ENCODE data around the gene HECA.

Gene HECA

DNA sequence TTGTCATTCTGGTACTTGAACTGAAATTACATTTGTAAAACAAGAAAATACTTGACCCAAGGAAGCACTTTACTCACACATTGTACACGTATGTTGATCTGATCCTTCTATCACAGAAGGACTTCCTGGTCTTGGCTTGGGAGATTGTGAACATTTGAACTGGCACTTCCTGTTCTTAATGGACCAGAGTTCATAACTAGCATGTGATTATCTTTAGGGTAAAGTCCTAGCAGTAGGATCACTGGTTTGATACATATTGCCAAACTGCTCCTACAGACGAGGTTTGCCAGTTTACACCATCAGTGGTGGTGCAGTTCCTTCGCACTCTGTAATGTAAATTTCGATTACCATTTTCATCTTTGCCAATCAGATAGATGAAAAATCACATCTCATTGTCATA lies 12.7 kb downstream of the HECA start:
- no peaks in the 10 kb centered on the region for H3K4me1 ChIP-seq (ENCODE audit: insufficient read depth, insufficient read length)
- no peaks in the 10 kb centered on the region for H3K36me3 ChIP-seq (ENCODE audit: insufficient read depth, insufficient read length, low read length)
- TF ChIP-seq YY1 (IDR thresholded peaks at IDR 0.05; ENCODE audit: insufficient read depth, insufficient read length) (no peak), ZNF274 (IDR thresholded peaks at IDR 0.05; ENCODE audit: low read depth, low read length) (no peak), SUZ12 (IDR thresholded peaks at IDR 0.05; ENCODE audit: extremely low read depth, insufficient read depth, insufficient read length) (no peak)
- H3K9me3 ChIP-seq (ENCODE audit: insufficient read depth, low read length), result no peaks in the 10 kb centered on the region
- no peak overlapping the region for H3K4me3 ChIP-seq (ENCODE audit: insufficient read length, low read depth)
- no peak for DNase-seq (ENCODE audit: low read depth, low spot score)
- H3K27me3 ChIP-seq (ENCODE audit: insufficient read depth, insufficient read length), result no peaks in the 10 kb centered on the region
- H3K9ac ChIP-seq (ENCODE audit: insufficient read length, low read depth), result no peak overlapping the region

- TF ChIP-seq YY1 (IDR thresholded peaks at IDR 0.05; ENCODE audit: insufficient read depth, insufficient read length) (no peak), ZNF274 (IDR thresholded peaks at IDR 0.05; ENCODE audit: low read depth, low read length) (no peak), SUZ12 (IDR thresholded peaks at IDR 0.05; ENCODE audit: extremely low read depth, insufficient read depth, insufficient read length) (no peak)
- no peak for DNase-seq (ENCODE audit: low read depth, low spot score)
- Histone ChIP-seq H3K4me1 (ENCODE audit: insufficient read depth, insufficient read length) (no peaks in the 10 kb centered on the region), H3K27me3 (ENCODE audit: insufficient read depth, insufficient read length) (no peaks in the 10 kb centered on the region), H3K9ac (ENCODE audit: insufficient read length, low read depth) (no peak overlapping the region), H3K9me3 (ENCODE audit: insufficient read depth, low read length) (no peaks in the 10 kb centered on the region), H3K36me3 (ENCODE audit: insufficient read depth, insufficient read length, low read length) (no peaks in the 10 kb centered on the region), H3K4me3 (ENCODE audit: insufficient read length, low read depth) (no peak overlapping the region)
These were observed 13.8 kb downstream of the HECA start for GRCh38 chr6:139148557-139149235.

GRCh38 chr6:139149383-139149782 lies 14.5 kb downstream of the HECA start:
- no peak for TF ChIP-seq ZNF274 (IDR thresholded peaks at IDR 0.05; ENCODE audit: low read depth, low read length)
- TF ChIP-seq SUZ12 (IDR thresholded peaks at IDR 0.05; ENCODE audit: extremely low read depth, insufficient read depth, insufficient read length), result no peak
- no peak for TF ChIP-seq YY1 (IDR thresholded peaks at IDR 0.05; ENCODE audit: insufficient read depth, insufficient read length)
- no peaks in the 10 kb centered on the region for H3K36me3 ChIP-seq (ENCODE audit: insufficient read depth, insufficient read length, low read length)
- no peaks in the 10 kb centered on the region for H3K4me1 ChIP-seq (ENCODE audit: insufficient read depth, insufficient read length)
- H3K27me3 ChIP-seq (ENCODE audit: insufficient read depth, insufficient read length), result no peaks in the 10 kb centered on the region
- no peak overlapping the region for H3K9ac ChIP-seq (ENCODE audit: insufficient read length, low read depth)
- no peak for DNase-seq (ENCODE audit: low read depth, low spot score)
- H3K9me3 ChIP-seq (ENCODE audit: insufficient read depth, low read length), result no peaks in the 10 kb centered on the region
- H3K4me3 ChIP-seq (ENCODE audit: insufficient read length, low read depth), result no peak overlapping the region

DNA sequence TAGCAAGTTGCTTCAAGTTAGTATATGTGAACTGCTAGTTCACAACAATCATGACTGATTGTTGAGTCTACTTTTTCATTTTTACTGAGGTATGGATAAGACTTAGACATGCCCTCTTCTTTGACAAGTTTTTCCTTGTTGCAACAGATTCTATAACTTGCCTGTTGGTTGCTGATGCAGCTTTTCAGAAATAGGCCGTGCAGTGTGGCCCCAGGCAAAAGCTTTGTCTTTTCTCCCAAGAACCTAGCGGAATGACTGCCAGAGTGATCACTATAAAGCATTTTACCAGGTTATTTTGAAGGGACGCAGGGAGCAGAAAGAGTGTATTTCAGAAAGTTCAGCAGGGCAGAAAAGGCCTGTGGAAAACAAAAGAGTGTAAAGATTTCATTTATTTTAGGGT lies 16.0 kb downstream of the HECA start:
- H3K4me1 ChIP-seq (ENCODE audit: insufficient read depth, insufficient read length), result no peaks in the 10 kb centered on the region
- H3K27me3 ChIP-seq (ENCODE audit: insufficient read depth, insufficient read length), result no peaks in the 10 kb centered on the region
- TF ChIP-seq SUZ12 (IDR thresholded peaks at IDR 0.05; ENCODE audit: extremely low read depth, insufficient read depth, insufficient read length) (no peak), YY1 (IDR thresholded peaks at IDR 0.05; ENCODE audit: insufficient read depth, insufficient read length) (no peak), ZNF274 (IDR thresholded peaks at IDR 0.05; ENCODE audit: low read depth, low read length) (no peak)
- no peaks in the 10 kb centered on the region for H3K36me3 ChIP-seq (ENCODE audit: insufficient read depth, insufficient read length, low read length)
- DNase-seq (ENCODE audit: low read depth, low spot score), result no peak
- H3K4me3 ChIP-seq (ENCODE audit: insufficient read length, low read depth), result no peak overlapping the region
- no peaks in the 10 kb centered on the region for H3K9me3 ChIP-seq (ENCODE audit: insufficient read depth, low read length)
- H3K9ac ChIP-seq (ENCODE audit: insufficient read length, low read depth), result no peak overlapping the region

DNA sequence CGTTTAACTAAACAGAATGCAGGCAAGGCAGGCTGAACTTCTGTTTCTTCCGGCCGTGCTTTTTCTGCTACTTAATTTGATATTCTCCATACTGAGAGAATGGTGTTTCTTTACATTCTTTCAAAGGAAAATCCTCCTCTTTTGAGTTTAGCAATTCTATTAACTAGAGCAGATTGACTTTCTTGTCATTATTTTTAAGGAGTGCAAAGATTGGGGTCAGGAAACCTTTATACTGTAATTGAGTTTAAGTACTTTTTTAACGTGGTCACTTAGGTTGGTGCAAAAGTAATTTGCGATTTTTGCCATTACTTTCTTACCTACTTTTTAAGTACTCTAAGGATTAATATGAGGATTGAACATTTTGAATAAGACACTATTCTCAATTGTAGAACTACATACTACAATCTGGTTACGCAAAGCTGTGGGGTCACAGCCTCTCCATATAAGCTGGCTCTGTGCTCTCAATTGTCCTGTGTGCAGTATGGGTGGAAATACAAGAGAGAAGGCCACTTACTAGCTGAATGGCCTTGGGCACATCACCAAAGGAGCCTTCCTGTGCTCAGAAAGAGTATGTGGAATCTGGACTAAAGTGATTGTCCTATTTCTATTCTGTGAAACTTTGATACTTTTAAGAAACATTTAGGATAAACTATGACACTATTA lies 16.7 kb downstream of the HECA start:
- Histone ChIP-seq H3K9me3 (ENCODE audit: insufficient read depth, low read length) (no peaks in the 10 kb centered on the region), H3K4me3 (ENCODE audit: insufficient read length, low read depth) (no peak overlapping the region), H3K27me3 (ENCODE audit: insufficient read depth, insufficient read length) (no peaks in the 10 kb centered on the region), H3K9ac (ENCODE audit: insufficient read length, low read depth) (no peak overlapping the region), H3K36me3 (ENCODE audit: insufficient read depth, insufficient read length, low read length) (no peaks in the 10 kb centered on the region), H3K4me1 (ENCODE audit: insufficient read depth, insufficient read length) (no peaks in the 10 kb centered on the region)
- TF ChIP-seq YY1 (IDR thresholded peaks at IDR 0.05; ENCODE audit: insufficient read depth, insufficient read length) (no peak), SUZ12 (IDR thresholded peaks at IDR 0.05; ENCODE audit: extremely low read depth, insufficient read depth, insufficient read length) (no peak), ZNF274 (IDR thresholded peaks at IDR 0.05; ENCODE audit: low read depth, low read length) (no peak)
- DNase-seq (ENCODE audit: low read depth, low spot score), result no peak

- TF ChIP-seq ZNF274 (IDR thresholded peaks at IDR 0.05; ENCODE audit: low read depth, low read length) (no peak), YY1 (IDR thresholded peaks at IDR 0.05; ENCODE audit: insufficient read depth, insufficient read length) (no peak), SUZ12 (IDR thresholded peaks at IDR 0.05; ENCODE audit: extremely low read depth, insufficient read depth, insufficient read length) (no peak)
- DNase-seq (ENCODE audit: low read depth, low spot score), result no peak
- Histone ChIP-seq H3K4me1 (ENCODE audit: insufficient read depth, insufficient read length) (no peaks in the 10 kb centered on the region), H3K9ac (ENCODE audit: insufficient read length, low read depth) (no peak overlapping the region), H3K9me3 (ENCODE audit: insufficient read depth, low read length) (no peaks in the 10 kb centered on the region), H3K4me3 (ENCODE audit: insufficient read length, low read depth) (no peak overlapping the region), H3K27me3 (ENCODE audit: insufficient read depth, insufficient read length) (no peaks in the 10 kb centered on the region), H3K36me3 (ENCODE audit: insufficient read depth, insufficient read length, low read length) (no peaks in the 10 kb centered on the region)
These were observed 17.4 kb downstream of the HECA start for GRCh38 chr6:139152088-139152891.

DNA sequence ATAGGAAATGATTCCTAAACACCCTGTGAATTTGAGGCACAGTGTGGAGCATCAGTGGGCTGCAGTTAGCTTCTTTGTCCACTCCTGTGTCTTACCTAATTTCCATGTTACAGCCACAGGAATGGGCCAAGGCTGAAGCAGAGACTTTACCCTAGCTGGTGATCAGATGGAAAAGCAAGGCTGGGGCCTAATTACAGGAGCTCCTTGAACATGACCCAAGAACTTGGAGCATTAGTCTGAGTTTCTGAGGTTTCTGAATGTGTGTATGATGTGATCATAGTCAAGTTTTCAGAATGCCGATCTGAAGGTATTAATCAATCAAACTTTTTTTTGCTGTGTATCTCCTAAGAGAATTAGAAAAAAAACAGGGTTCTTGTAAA lies 18.0 kb downstream of the HECA start:
- no peak for TF ChIP-seq SUZ12 (IDR thresholded peaks at IDR 0.05; ENCODE audit: extremely low read depth, insufficient read depth, insufficient read length)
- no peak for TF ChIP-seq ZNF274 (IDR thresholded peaks at IDR 0.05; ENCODE audit: low read depth, low read length)
- no peak for TF ChIP-seq YY1 (IDR thresholded peaks at IDR 0.05; ENCODE audit: insufficient read depth, insufficient read length)
- no peak overlapping the region for H3K4me3 ChIP-seq (ENCODE audit: insufficient read length, low read depth)
- no peaks in the 10 kb centered on the region for H3K9me3 ChIP-seq (ENCODE audit: insufficient read depth, low read length)
- no peaks in the 10 kb centered on the region for H3K36me3 ChIP-seq (ENCODE audit: insufficient read depth, insufficient read length, low read length)
- no peaks in the 10 kb centered on the region for H3K27me3 ChIP-seq (ENCODE audit: insufficient read depth, insufficient read length)
- no peaks in the 10 kb centered on the region for H3K4me1 ChIP-seq (ENCODE audit: insufficient read depth, insufficient read length)
- DNase-seq (ENCODE audit: low read depth, low spot score), result no peak
- H3K9ac ChIP-seq (ENCODE audit: insufficient read length, low read depth), result no peak overlapping the region

Measured in NT2/D1 (cell line).